Vagina (tissue), 2 donors: ENCODE measurements around the gene ARFRP1.

ENCODE experiments used
- POLR2AphosphoS5 ChIP-seq, 2 donors: sonication (generic); formaldehyde crosslinking; IDR thresholded peaks; one replicate each; pipeline ENCODE4 v1.9.0; 2017; ENCODE audit warnings: antibody characterized with exemption in 2 of 2, mild to moderate bottlenecking in 2 of 2, low read depth in 1 of 2; ENCODE audit not compliant: insufficient read depth in 1 of 2
- TF ChIP-seq, protein P1 (sequence below), 3 experiments: fragments of 450-650 bp in 2 of 3; fragments of 200-600 bp in 1 of 3; sonication (generic) in 1 of 3; IDR thresholded peaks; one replicate each; pipeline ENCODE4 v1.5.1; 2017 to 2019; ENCODE audit warnings: antibody characterized with exemption in 3 of 3, mild to moderate bottlenecking in 2 of 3, moderate library complexity in 2 of 3

DNA sequence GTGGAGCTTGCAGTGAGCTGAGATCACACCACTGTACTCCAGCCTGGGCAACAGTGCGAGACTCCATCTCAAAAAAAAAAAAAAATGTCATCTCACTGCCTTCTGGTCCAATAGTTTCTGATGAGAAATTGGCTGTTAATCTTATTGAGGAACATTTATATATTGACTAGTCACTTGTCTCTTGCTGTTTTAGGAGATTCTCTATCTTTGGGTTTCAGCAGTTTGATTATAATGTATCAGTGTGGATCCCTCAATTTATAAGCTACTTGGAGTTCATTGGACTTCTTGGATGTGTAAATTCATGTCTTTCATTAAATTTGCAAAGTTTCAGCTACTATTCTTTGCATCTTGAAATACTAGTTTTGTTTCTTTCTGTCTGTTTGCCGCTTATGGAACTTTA lies 11.2 kb upstream of the ARFRP1 start:
- no peak for TF ChIP-seq POLR2AphosphoS5 (IDR thresholded peaks at IDR 0.05; ENCODE audit: insufficient read depth in 1 of 2, low read depth in 1 of 2)
- TF ChIP-seq, protein P1, sequence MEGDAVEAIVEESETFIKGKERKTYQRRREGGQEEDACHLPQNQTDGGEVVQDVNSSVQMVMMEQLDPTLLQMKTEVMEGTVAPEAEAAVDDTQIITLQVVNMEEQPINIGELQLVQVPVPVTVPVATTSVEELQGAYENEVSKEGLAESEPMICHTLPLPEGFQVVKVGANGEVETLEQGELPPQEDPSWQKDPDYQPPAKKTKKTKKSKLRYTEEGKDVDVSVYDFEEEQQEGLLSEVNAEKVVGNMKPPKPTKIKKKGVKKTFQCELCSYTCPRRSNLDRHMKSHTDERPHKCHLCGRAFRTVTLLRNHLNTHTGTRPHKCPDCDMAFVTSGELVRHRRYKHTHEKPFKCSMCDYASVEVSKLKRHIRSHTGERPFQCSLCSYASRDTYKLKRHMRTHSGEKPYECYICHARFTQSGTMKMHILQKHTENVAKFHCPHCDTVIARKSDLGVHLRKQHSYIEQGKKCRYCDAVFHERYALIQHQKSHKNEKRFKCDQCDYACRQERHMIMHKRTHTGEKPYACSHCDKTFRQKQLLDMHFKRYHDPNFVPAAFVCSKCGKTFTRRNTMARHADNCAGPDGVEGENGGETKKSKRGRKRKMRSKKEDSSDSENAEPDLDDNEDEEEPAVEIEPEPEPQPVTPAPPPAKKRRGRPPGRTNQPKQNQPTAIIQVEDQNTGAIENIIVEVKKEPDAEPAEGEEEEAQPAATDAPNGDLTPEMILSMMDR (IDR thresholded peaks at IDR 0.05), result no peak
